ENCODE measurements around the gene RWDD1. TPM values are rescaled to one million over a fixed set of nuclear protein-coding genes. Genes with fewer than 3 reads are reported as not detected.

The RWDD1 gene
- polyA plus RNA-seq, 1 experiment, result 22.5 TPM

- H3K4me3 ChIP-seq (ENCODE audit: low read depth, low read length), result no peak overlapping the region
- POLR2A ChIA-PET, result no interaction called here
- DNase-seq (ENCODE audit: low read depth), result no peak
Measured at GRCh38 chr6:116568821-116569755, 2.2 kb upstream of the RWDD1 start.

DNA sequence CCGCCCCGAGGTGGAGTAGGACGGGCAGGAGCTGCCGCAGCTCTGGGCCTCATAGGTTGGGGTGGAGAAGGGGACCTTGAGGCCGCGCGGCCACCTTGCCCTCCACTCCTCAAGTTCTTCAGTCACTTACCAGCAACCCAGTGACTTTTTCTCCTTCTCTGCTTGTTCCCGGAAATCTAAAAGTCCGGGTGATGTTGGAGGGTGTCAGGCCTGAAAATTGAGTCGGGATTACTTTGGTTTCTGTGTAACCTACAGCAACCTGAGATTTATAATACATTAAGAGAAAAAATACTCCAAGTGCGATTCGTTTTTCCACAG lies 338 bp downstream of the RWDD1 start:
- H3K27me3 ChIP-seq (ENCODE audit: control insufficient read depth, insufficient read depth, low read length), result no peaks in the 10 kb centered on the region
- no peak for TF ChIP-seq CTCF (IDR thresholded peaks at IDR 0.05; ENCODE audit: insufficient read depth, low read depth, low read length)
- no peaks in the 10 kb centered on the region; the same call in 1 of the 2 replicates for H3K36me3 ChIP-seq (ENCODE audit: control insufficient read depth, insufficient read depth, low read length)
- no peak for DNase-seq (ENCODE audit: low read depth)
- H3K4me3 ChIP-seq (ENCODE audit: low read depth, low read length), result peak overlapping the region; percentile 69
- ChIA-PET POLR2A (no interaction called here), CTCF (interaction anchor here (0.8 to 3.8 kb wide), 7 partner anchors 9 to 303 kb away, joined by 3 to 23 read pairs (median 8); no protein-coding TSS in a partner anchor)

More at GRCh38 chr6:116568821-116569755, 2.2 kb upstream of the RWDD1 start:
- CTCF ChIA-PET, result interaction anchor here (2.8 kb wide), 1 partner anchor 34 kb away, joined by 8 read pairs; no protein-coding TSS in a partner anchor
- no peak for TF ChIP-seq CTCF (IDR thresholded peaks at IDR 0.05; ENCODE audit: insufficient read depth, low read depth, low read length)
- Histone ChIP-seq H3K36me3 (ENCODE audit: control insufficient read depth, insufficient read depth, low read length) (no peaks in the 10 kb centered on the region), H3K27me3 (ENCODE audit: control insufficient read depth, insufficient read depth, low read length) (no peaks in the 10 kb centered on the region)

DNA sequence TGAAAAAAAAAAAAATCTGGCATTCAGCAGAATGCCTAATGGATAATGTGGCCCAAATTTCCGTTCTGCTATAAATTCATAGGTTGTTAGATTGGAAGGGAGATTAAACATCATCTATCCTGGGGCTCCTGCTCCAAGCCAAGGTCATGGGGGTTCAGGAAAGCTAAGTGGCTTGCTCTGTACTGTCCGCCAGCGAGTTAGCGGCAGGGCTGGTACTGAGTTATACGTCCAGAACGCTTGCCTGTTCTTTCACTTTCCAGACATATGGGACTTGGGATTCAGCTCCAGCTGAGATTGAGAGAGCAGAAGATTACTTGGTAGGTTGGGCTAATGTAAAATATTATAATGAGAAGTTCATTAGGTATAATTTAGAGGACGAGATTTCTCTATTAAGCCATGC lies 858 bp downstream of the RWDD1 start:
- no peak for TF ChIP-seq CTCF (IDR thresholded peaks at IDR 0.05; ENCODE audit: insufficient read depth, low read depth, low read length)
- Histone ChIP-seq H3K36me3 (ENCODE audit: control insufficient read depth, insufficient read depth, low read length) (no peaks in the 10 kb centered on the region; the same call in 1 of the 2 replicates), H3K4me3 (ENCODE audit: low read depth, low read length) (peak overlapping the region; percentile 69), H3K27me3 (ENCODE audit: control insufficient read depth, insufficient read depth, low read length) (no peaks in the 10 kb centered on the region)
- ChIA-PET POLR2A (no interaction called here), CTCF (interaction anchor here (0.7 to 3.8 kb wide), 9 partner anchors 8 to 303 kb away, joined by 3 to 23 read pairs (median 7); partner anchors contain the start of gene TSPYL1)
- DNase-seq (ENCODE audit: low read depth), result no peak

GRCh38 chr6:116575227-116575626 lies 3.9 kb downstream of the RWDD1 start:
- TF ChIP-seq CTCF (IDR thresholded peaks at IDR 0.05; ENCODE audit: insufficient read depth, low read depth, low read length), result no peak
- Histone ChIP-seq H3K27me3 (ENCODE audit: control insufficient read depth, insufficient read depth, low read length) (no peaks in the 10 kb centered on the region), H3K36me3 (ENCODE audit: control insufficient read depth, insufficient read depth, low read length) (no peaks in the 10 kb centered on the region; the same call in 1 of the 2 replicates), H3K4me3 (ENCODE audit: low read depth, low read length) (no peak overlapping the region)
- DNase-seq (ENCODE audit: low read depth), result no peak
- ChIA-PET CTCF (no interaction called here), POLR2A (no interaction called here)

DNA sequence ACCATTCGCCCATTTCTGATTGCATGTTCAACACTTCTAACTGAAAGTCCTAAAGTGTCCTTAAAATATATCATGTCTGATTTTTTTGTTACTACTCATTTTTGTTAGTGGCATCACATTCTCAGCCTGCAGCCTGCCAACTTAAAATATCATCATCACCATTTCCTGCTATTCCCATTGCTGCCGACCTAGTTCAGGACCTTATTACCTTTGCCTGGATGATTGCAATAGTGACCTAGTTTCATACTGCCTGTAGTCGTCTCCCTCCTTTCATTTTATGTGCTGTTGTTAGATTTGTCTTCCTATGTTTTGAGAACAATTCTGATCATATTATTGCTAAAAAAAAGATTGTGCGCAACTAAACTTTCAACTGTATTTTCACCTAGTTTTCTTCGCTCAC lies 6.2 kb downstream of the RWDD1 start:
- TF ChIP-seq CTCF (IDR thresholded peaks at IDR 0.05; ENCODE audit: insufficient read depth, low read depth, low read length), result no peak
- Histone ChIP-seq H3K36me3 (ENCODE audit: control insufficient read depth, insufficient read depth, low read length) (no peaks in the 10 kb centered on the region; the same call in 1 of the 2 replicates), H3K27me3 (ENCODE audit: control insufficient read depth, insufficient read depth, low read length) (no peaks in the 10 kb centered on the region), H3K4me3 (ENCODE audit: low read depth, low read length) (no peak overlapping the region)
- ChIA-PET CTCF (interaction anchor here (1.2 kb wide), 1 partner anchor 10 kb away, joined by 3 read pairs; no protein-coding TSS in a partner anchor), POLR2A (no interaction called here)
- no peak for DNase-seq (ENCODE audit: low read depth)
